A549 (cell line): ENCODE measurements around the gene POC1B.

Experiments used
- CHD4 ChIP-seq: fragments of 200-600 bp; sonication (generic); IDR thresholded peaks from 2 replicates; pipeline ENCODE4 v1.6.1; 2016; ENCODE audit warnings: antibody characterized with exemption, mild to moderate bottlenecking, borderline replicate concordance
- JUNB ChIP-seq: fragments of >200 bp; sonication (Bioruptor Twin); formaldehyde crosslinking; IDR thresholded peaks from 2 replicates; pipeline ENCODE4 v1.6.1; 2016
- PHF8 ChIP-seq: fragments of 200-600 bp; sonication (generic); IDR thresholded peaks from 2 replicates; pipeline ENCODE4 v1.6.1; 2016; ENCODE audit warnings: low read depth, mild to moderate bottlenecking, antibody characterized with exemption, moderate library complexity, borderline replicate concordance
- POLR2A ChIP-seq: IDR thresholded peaks from 2 replicates; pipeline ENCODE4 v1.6.1; 2012; ENCODE audit warnings: mild to moderate bottlenecking, low read length
- RFX5 ChIP-seq: fragments of 450-650 bp; IDR thresholded peaks from 2 replicates; pipeline ENCODE4 v1.7.1; 2014; ENCODE audit warnings: antibody characterized with exemption, mild to moderate bottlenecking, moderate library complexity
- TF ChIP-seq, protein P1 (sequence below): fragments of >200 bp; sonication (Bioruptor Twin); formaldehyde crosslinking; IDR thresholded peaks from 3 replicates; pipeline ENCODE4 v1.5.1; 2016

DNA sequence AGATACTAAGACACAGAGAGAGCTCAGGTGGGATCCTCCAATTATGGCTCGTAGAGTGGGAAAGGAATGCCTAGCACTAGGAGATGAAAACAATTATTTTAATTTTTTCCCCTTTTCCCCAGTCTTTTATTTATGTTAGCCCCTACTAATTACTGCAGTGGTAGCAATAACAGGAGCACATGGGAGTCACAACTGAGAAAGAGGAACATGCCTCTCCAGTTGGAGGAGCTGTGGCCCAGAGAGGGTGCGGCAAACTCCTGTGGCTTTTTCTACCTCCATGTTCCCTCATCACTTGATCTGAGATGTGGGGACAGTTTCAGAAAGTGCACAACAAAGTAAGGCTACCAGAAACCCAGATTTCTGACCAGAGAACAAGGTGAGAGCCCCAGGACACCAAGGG is 25.9 kb upstream of the POC1B start:
- TF ChIP-seq PHF8: no peak
- TF ChIP-seq, protein P1, sequence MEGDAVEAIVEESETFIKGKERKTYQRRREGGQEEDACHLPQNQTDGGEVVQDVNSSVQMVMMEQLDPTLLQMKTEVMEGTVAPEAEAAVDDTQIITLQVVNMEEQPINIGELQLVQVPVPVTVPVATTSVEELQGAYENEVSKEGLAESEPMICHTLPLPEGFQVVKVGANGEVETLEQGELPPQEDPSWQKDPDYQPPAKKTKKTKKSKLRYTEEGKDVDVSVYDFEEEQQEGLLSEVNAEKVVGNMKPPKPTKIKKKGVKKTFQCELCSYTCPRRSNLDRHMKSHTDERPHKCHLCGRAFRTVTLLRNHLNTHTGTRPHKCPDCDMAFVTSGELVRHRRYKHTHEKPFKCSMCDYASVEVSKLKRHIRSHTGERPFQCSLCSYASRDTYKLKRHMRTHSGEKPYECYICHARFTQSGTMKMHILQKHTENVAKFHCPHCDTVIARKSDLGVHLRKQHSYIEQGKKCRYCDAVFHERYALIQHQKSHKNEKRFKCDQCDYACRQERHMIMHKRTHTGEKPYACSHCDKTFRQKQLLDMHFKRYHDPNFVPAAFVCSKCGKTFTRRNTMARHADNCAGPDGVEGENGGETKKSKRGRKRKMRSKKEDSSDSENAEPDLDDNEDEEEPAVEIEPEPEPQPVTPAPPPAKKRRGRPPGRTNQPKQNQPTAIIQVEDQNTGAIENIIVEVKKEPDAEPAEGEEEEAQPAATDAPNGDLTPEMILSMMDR: no peak
- no peak for TF ChIP-seq POLR2A
- TF ChIP-seq RFX5: no peak
- TF ChIP-seq CHD4: no peak
- no peak for TF ChIP-seq JUNB
